Inflammatory macrophage treated with lipopolysaccharide for 4 hours (primary cell): ENCODE data around the gene CCDC187.
"Not testable (repeated sequence)": the region's sequence is repeated elsewhere in the genome, so short reads cannot be mapped to it uniquely, and the experiment has no call there.

Experiments used
- DNase-seq: peaks from one replicate; pipeline ENCODE4 v3.0.0-alpha.2; 2020

The CCDC187 gene

GRCh38 chr9:136237486-136238341, 66.2 kb downstream of the CCDC187 start:
- no peak for DNase-seq

- not testable (repeated sequence) for DNase-seq
These were observed 67.2 kb downstream of the CCDC187 start for GRCh38 chr9:136236471-136237410.

GRCh38 chr9:136235709-136236455, 68.0 kb downstream of the CCDC187 start:
- no peak for DNase-seq

GRCh38 chr9:136235171-136235570, 68.7 kb downstream of the CCDC187 start:
- no peak for DNase-seq

- no peak for DNase-seq
These were observed 69.3 kb downstream of the CCDC187 start for GRCh38 chr9:136234597-136234996.

GRCh38 chr9:136233868-136234267, 70.0 kb downstream of the CCDC187 start:
- DNase-seq: no peak

GRCh38 chr9:136233411-136233810, 70.5 kb downstream of the CCDC187 start:
- no peak for DNase-seq

- DNase-seq: no peak
These were observed 70.9 kb downstream of the CCDC187 start for GRCh38 chr9:136232969-136233368.

- DNase-seq: peak; percentile 74
These were observed 72.2 kb downstream of the CCDC187 start for GRCh38 chr9:136231478-136232297.

- no peak for DNase-seq
These were observed 73.1 kb downstream of the CCDC187 start for GRCh38 chr9:136230773-136231172.

GRCh38 chr9:136230365-136230764, 73.5 kb downstream of the CCDC187 start:
- no peak for DNase-seq

- no peak for DNase-seq
These were observed 74.5 kb downstream of the CCDC187 start for GRCh38 chr9:136229096-136230065.

GRCh38 chr9:136228107-136228875, 75.6 kb downstream of the CCDC187 start:
- no peak for DNase-seq

- DNase-seq: no peak
These were observed 77.0 kb downstream of the CCDC187 start for GRCh38 chr9:136226680-136227407.

- peak; percentile 19 for DNase-seq
These were observed 77.9 kb downstream of the CCDC187 start for GRCh38 chr9:136225748-136226679.

- DNase-seq: no peak
These were observed 78.5 kb downstream of the CCDC187 start for GRCh38 chr9:136225366-136225747.

- DNase-seq: no peak
These were observed 79.8 kb downstream of the CCDC187 start for GRCh38 chr9:136223871-136224640.
